Effector memory CD4-positive, alpha-beta T cell (primary cell): ENCODE data around the gene EIF3F.

Experiments used
- DNase-seq, 3 donors: peaks; one replicate each; pipeline ENCODE4 v3.0.0-alpha.2; 2020
- H3K27ac ChIP-seq: 2 replicates; pipeline ENCODE4 v1.7.0; 2013; ENCODE audit warnings: mild to moderate bottlenecking, low read length, moderate library complexity; ENCODE audit not compliant: insufficient read depth, poor library complexity, severe bottlenecking
- H3K27me3 ChIP-seq: replicated peaks from 2 replicates; pipeline ENCODE4 v1.7.0; 2013; ENCODE audit warnings: mild to moderate bottlenecking, low read length; ENCODE audit not compliant: insufficient read depth, control insufficient read depth, poor library complexity, severe bottlenecking
- H3K36me3 ChIP-seq: 2 replicates; pipeline ENCODE4 v1.7.0; 2013; ENCODE audit warnings: mild to moderate bottlenecking, low read length, moderate library complexity; ENCODE audit not compliant: control insufficient read depth, insufficient read depth
- H3K4me1 ChIP-seq: 2 replicates; pipeline ENCODE4 v1.7.0; 2013; ENCODE audit warnings: low read length, mild to moderate bottlenecking; ENCODE audit not compliant: control insufficient read depth, insufficient read depth, poor library complexity, severe bottlenecking
- H3K4me3 ChIP-seq: 2 replicates; pipeline ENCODE4 v1.7.0; 2013; ENCODE audit warnings: low read length, low read depth, mild to moderate bottlenecking; ENCODE audit not compliant: insufficient read depth, poor library complexity, severe bottlenecking
- H3K9me3 ChIP-seq: 2 replicates; pipeline ENCODE4 v1.7.0; 2013; ENCODE audit warnings: mild to moderate bottlenecking, low read length, moderate library complexity; ENCODE audit not compliant: control insufficient read depth

EIF3F gene

DNA sequence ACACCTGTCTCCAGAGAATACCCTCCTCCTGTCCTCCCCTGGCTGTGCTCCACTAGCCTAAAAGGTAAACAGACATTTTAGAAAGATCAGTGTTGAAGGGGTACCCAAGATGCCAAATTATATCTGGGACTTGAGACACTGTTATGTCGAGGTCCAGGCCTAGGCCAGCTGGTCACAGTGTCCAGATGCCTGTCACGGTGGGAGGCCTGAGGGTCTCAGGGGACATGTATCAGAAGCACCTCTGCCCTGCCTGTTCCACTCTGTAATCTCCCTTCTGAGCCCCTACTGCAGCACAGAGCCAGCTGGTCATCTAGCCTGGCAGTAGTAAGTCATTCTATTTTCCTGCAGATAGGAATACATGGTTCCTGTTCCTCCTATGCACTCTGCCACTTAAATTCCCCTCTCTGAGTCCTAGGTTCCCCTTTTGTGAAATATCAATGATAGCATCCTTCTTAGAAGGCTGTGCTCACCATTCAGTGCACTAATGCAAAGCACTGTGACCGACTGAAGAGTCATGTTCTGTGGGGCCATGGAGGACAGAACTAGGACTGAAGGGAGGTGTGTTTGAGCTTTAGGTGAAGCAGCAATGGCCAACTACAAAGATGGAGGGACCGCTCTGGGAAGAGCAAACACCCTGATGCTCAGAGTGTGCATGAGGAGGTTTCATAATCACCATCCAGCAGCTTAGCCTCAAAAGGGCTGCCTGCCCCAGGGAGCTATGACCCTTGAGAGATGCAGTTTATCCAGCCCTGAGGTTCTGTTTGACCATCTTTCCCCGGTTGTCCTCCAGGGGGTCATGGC lies 49.1 kb downstream of the EIF3F start:
- H3K27me3 ChIP-seq = peaks cover 3% of the 10 kb centered on the region
- H3K4me1 ChIP-seq = peaks cover 7% of the 10 kb centered on the region
- H3K27ac ChIP-seq = no peak overlapping the region
- H3K4me3 ChIP-seq = no peak overlapping the region
- no peaks in the 10 kb centered on the region for H3K9me3 ChIP-seq
- DNase-seq = no peak
- H3K36me3 ChIP-seq = no peaks in the 10 kb centered on the region

DNA sequence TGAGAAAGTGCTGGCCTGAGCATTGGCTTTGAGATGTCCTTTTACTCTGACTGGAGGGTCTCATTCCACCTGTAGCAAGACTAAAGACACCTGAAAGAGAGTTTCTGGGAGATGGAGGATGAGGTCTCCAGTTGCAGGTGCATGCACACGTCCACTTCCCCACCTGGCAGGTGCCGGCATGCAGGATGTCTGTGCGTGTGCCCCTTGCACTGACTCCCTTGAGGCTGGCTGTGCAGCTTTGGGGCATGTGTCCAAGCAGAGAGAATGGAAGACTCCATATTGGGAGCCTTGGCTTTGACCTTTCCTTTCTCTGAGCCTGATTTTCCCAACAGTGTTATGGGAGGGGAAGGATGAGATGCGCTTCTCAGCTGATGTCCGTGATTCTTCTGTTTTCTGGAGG lies 49.8 kb downstream of the EIF3F start:
- no peaks in the 10 kb centered on the region for H3K36me3 ChIP-seq

DNA sequence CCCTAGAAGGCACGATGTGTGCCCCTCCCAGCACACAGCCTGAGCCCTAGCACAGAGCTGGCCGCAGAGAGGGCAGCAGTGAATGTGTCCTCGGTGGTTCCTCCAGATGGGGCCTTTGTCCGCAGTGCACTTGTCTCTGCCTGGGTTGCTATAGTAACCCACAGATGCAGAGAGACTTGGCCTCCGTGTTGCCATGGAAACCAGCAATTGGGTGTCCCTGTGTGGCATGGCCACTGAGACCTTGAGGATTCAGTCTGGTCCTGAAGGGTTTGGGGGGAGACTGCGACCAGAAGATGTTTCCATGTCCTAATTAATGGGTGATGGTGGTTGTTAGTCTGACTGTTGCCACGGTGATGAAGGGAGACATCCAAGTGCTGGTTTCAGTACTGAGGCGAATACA lies 51.3 kb downstream of the EIF3F start:
- no peaks in the 10 kb centered on the region for H3K27me3 ChIP-seq

More for the DNA sequence above, 49.8 kb downstream of the EIF3F start:
- no peak for DNase-seq
- no peak overlapping the region for H3K4me3 ChIP-seq
- peaks cover 7% of the 10 kb centered on the region for H3K4me1 ChIP-seq
- peaks cover 3% of the 10 kb centered on the region for H3K27me3 ChIP-seq
- no peaks in the 10 kb centered on the region for H3K9me3 ChIP-seq
- no peak overlapping the region for H3K27ac ChIP-seq

DNA sequence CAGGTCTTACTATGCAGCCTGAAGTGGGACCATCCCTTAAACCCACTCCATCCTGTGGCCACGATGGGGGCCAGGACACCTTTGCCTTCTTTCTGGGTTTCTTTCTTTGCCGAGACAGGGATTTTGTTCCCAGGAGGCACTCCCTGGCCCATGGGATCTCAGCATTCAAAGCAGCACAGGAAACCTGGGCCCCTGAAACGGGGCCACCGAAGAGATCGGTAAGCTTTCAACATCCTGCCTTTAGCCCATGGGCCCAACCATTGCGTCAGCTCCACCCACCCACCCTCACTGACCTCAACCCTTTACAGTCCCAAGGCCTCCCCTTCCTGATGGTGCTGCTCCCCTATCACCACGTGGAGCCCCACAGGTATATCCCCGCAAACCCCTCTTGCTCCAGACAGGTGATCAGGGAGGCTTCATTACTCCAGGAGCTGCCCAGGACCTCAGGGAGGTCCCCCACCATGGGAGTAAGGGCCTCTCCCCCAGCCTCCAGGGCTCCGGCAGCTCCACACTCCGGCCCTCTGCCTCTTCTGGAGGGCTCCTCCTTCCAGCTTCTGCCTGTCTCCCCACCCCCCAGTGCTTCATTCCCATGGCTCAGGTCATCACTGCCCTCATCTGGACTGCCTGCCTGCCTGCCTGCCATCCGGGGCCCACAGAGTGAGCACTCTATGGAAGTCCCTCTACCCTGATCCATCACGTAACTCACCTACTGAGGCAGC lies 51.8 kb downstream of the EIF3F start:
- Histone ChIP-seq H3K4me3 (no peak overlapping the region), H3K9me3 (no peaks in the 10 kb centered on the region), H3K36me3 (no peaks in the 10 kb centered on the region), H3K4me1 (no peaks in the 10 kb centered on the region), H3K27me3 (no peaks in the 10 kb centered on the region), H3K27ac (no peak overlapping the region)
- DNase-seq = no peak

More for the DNA sequence above, 51.3 kb downstream of the EIF3F start:
- no peak overlapping the region for H3K4me3 ChIP-seq
- H3K4me1 ChIP-seq = peaks cover under 1% of the 10 kb centered on the region
- no peak for DNase-seq
- H3K27ac ChIP-seq = no peak overlapping the region
- H3K36me3 ChIP-seq = no peaks in the 10 kb centered on the region
- no peaks in the 10 kb centered on the region for H3K9me3 ChIP-seq

DNA sequence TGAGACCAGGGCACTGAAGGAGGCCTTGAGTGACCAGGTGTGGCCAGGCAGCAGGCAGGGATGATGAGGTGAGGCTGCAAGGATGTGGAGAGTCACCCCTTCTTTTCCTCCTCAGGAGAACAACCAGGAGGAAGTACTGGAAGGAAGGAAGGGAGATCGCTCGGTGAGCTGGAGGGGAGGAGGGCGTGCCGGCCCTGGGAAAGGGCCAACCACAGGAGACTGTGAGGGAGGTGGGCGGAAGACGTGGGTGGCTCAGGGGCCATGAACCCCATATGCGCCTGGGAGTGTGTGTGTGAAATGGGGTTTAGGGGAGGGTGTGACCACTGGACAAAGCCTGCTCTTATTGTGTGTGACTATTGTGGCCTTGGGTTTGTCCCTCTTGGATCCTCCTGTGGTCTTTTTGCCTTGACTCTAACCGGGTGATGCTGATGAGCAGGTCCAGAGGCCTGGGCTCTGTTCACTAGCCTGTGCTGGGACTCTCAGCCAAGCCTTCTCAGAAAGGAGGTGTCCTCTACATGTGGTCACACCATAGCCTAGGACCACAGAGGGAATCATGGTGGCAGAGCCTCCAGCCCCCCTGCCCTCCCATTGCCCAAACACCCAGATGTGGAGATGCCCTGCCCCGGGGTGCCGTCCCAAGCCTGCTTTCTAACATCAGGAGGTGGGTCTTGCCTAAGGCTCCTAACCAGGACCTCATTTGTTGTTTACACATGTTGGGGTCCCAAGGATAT lies 52.6 kb downstream of the EIF3F start:
- Histone ChIP-seq H3K27ac (no peak overlapping the region), H3K4me1 (no peaks in the 10 kb centered on the region), H3K9me3 (no peaks in the 10 kb centered on the region), H3K27me3 (no peaks in the 10 kb centered on the region), H3K4me3 (no peak overlapping the region), H3K36me3 (no peaks in the 10 kb centered on the region)
- no peak for DNase-seq

DNA sequence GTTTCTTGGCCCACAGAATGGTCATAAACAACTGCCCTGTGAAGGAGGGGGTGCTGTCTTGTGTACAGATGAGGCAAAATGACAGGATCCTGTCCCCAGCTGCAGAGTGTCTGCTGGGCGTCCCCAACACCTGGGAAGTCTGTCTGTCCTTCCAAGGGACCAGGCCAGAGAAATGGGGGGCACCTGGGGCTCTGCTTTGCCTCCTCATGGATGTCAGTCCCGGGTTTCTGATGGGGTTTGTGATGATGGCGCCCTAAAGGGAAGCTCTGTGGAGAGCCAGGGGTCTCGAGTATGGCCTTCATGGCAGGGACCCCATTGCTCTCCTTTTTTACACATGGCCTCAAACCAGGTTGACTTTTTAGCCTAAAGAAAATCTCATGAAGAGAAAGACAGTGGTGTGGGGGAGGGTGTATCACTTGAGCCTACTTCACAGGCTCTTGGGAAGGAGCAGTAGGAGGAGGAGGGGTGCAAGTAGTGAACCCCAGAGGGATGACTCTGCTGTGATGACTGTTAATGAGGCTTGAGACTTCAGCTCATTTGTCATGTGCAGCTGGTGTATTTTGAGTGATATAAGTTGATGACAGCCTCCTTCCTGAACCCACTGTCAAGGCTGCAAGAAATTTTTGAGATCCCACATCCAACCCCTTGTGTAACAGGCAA lies 53.3 kb downstream of the EIF3F start:
- Histone ChIP-seq H3K4me1 (no peaks in the 10 kb centered on the region), H3K27me3 (no peaks in the 10 kb centered on the region), H3K27ac (no peak overlapping the region), H3K4me3 (no peak overlapping the region), H3K9me3 (no peaks in the 10 kb centered on the region), H3K36me3 (no peaks in the 10 kb centered on the region)
- DNase-seq = no peak

DNA sequence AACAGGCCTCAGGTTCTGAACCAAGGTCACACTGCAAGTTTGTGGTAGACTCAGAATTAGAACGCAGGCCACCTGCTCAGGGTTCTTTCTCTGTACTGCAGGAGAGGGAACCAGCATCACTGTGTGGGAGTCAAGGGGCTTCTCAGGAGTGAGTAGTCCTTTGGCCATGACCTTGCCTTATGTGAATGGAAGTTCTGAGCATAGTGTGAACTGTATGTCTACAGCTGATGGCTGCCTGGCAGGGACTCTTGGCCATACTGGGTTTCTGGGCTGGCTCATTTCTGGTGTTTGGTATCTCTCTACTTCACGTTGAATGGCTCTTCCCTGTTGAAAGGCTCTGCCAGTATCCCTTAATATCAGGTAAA lies 53.8 kb downstream of the EIF3F start:
- H3K4me1 ChIP-seq = no peaks in the 10 kb centered on the region
- H3K4me3 ChIP-seq = no peak overlapping the region
- no peaks in the 10 kb centered on the region for H3K36me3 ChIP-seq
- DNase-seq = no peak
- H3K9me3 ChIP-seq = no peaks in the 10 kb centered on the region
- no peak overlapping the region for H3K27ac ChIP-seq
- H3K27me3 ChIP-seq = no peaks in the 10 kb centered on the region

DNA sequence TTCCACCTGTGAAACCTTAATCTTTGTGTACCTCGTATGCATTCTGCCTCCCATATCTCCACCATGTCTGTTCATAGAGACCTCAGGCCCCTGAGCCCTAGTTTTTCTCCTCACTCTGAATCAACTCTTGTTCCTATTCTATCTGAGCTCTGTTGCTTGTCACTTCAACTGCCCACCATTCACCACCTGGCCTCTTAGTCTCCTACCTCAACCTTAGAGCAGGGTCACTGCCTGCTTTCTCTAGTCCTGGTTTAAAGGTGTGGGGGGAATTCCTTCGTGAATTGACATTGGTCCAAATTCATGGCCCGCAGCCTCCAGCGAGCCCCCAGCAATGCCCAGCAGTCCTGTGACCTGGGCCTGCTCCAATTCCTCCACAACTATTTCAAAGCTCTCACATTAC lies 54.4 kb downstream of the EIF3F start:
- no peak for DNase-seq
- no peaks in the 10 kb centered on the region for H3K4me1 ChIP-seq
- no peaks in the 10 kb centered on the region for H3K27me3 ChIP-seq

DNA sequence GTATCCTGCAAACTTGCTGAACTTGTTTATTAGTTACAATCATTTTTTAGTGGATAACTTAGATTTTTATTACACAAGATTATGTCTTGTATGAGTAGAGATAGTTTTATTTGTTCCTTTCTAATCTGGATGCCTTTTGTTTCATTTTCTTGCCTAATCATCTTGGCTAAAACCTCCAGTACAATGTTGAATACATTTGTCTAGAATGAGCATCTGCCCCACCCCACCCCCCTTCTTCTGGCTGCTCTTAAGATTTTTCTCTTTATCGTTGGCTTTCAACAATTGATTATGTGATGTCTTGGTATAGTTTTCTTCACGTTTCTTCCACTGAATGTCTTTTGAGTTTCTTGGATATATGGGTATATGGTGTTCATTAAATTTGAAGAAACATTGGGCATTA lies 56.6 kb downstream of the EIF3F start:
- H3K4me1 ChIP-seq = no peaks in the 10 kb centered on the region
- DNase-seq = no peak
- no peak overlapping the region for H3K27ac ChIP-seq

More for the DNA sequence above, 54.4 kb downstream of the EIF3F start:
- Histone ChIP-seq H3K27ac (no peak overlapping the region), H3K36me3 (no peaks in the 10 kb centered on the region), H3K4me3 (no peak overlapping the region), H3K9me3 (no peaks in the 10 kb centered on the region)

More for the DNA sequence above, 56.6 kb downstream of the EIF3F start:
- H3K9me3 ChIP-seq = no peaks in the 10 kb centered on the region
- H3K27me3 ChIP-seq = no peaks in the 10 kb centered on the region
- no peaks in the 10 kb centered on the region for H3K36me3 ChIP-seq
- no peak overlapping the region for H3K4me3 ChIP-seq
